Measurements from ENCODE around the gene WDR74.

DNA sequence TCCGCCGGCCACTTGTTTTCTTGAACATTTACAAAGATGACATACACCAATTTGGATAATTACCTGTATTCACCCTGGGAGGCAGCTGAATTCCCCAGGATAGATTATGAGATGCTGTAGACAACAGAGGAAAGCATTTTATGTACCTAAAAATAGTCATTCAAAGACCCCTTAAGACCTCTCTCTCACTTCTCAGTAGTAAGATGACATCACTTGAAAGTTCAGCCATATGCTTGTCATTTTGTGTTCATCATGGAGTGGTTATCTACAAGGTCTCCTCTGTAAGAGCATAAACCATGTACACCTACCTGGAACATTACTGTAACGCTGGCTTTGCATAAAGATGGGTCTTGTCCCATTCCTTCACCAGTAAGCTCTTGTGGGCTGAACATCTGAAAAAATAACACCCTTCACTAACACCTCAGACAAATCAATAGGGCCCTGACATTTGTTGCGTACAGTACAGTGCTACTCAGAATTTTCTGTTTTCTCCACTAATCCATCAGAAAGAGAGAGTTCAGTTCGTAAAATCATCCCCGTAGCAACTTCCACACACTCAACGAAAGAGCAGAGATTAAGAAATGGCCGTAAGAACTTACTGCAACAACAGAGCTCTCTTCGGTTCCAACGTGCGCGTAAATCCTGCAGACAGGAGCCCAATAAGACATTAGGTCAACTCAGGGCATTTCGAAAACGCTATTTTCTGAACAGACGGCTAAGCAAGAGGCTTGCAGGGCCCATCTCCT is 15.6 kb upstream of the WDR74 start:
- TF ChIP-seq, protein P1, sequence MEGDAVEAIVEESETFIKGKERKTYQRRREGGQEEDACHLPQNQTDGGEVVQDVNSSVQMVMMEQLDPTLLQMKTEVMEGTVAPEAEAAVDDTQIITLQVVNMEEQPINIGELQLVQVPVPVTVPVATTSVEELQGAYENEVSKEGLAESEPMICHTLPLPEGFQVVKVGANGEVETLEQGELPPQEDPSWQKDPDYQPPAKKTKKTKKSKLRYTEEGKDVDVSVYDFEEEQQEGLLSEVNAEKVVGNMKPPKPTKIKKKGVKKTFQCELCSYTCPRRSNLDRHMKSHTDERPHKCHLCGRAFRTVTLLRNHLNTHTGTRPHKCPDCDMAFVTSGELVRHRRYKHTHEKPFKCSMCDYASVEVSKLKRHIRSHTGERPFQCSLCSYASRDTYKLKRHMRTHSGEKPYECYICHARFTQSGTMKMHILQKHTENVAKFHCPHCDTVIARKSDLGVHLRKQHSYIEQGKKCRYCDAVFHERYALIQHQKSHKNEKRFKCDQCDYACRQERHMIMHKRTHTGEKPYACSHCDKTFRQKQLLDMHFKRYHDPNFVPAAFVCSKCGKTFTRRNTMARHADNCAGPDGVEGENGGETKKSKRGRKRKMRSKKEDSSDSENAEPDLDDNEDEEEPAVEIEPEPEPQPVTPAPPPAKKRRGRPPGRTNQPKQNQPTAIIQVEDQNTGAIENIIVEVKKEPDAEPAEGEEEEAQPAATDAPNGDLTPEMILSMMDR (IDR thresholded peaks at IDR 0.05) = no peak
- no peak for TF ChIP-seq ZFX (IDR thresholded peaks at IDR 0.05; ENCODE audit: borderline replicate concordance)

Data from 22Rv1 (cell line).